Ishikawa (cell line): ENCODE data around the gene APLN.

ENCODE experiments used
- CEBPB ChIP-seq: IDR thresholded peaks from 2 replicates; pipeline ENCODE4 v1.6.1; 2012
- CREB1 ChIP-seq: IDR thresholded peaks from 2 replicates; pipeline ENCODE4 v1.6.1; 2012; ENCODE audit warnings: low read depth
- EGR1 ChIP-seq: IDR thresholded peaks from 2 replicates; pipeline ENCODE4 v1.6.1; 2012
- EP300 ChIP-seq: IDR thresholded peaks from 2 replicates; pipeline ENCODE4 v1.6.1; 2012; ENCODE audit warnings: borderline replicate concordance
- FOXM1 ChIP-seq: IDR thresholded peaks from 2 replicates; pipeline ENCODE4 v1.6.1; 2012; ENCODE audit warnings: low read depth, borderline replicate concordance
- MAX ChIP-seq: IDR thresholded peaks from 2 replicates; pipeline ENCODE4 v1.6.1; 2012
- NFIC ChIP-seq: IDR thresholded peaks from 2 replicates; pipeline ENCODE4 v1.6.1; 2012
- RAD21 ChIP-seq: IDR thresholded peaks from 2 replicates; pipeline ENCODE4 v1.6.1; 2012; ENCODE audit warnings: low read depth
- REST ChIP-seq: IDR thresholded peaks from 2 replicates; pipeline ENCODE4 v1.6.1; 2012; ENCODE audit warnings: low read depth, mild to moderate bottlenecking
- TAF1 ChIP-seq: IDR thresholded peaks from 2 replicates; pipeline ENCODE4 v1.6.1; 2012; ENCODE audit warnings: low read depth, mild to moderate bottlenecking
- TCF12 ChIP-seq: IDR thresholded peaks from 2 replicates; pipeline ENCODE4 v1.6.1; 2012; ENCODE audit warnings: low read depth
- TEAD4 ChIP-seq: IDR thresholded peaks from 2 replicates; pipeline ENCODE4 v1.6.1; 2012
- USF1 ChIP-seq: IDR thresholded peaks from 2 replicates; pipeline ENCODE4 v1.6.1; 2012
- YY1 ChIP-seq: IDR thresholded peaks from 2 replicates; pipeline ENCODE4 v1.6.1; 2012; ENCODE audit warnings: low read depth
- ZBTB7A ChIP-seq: IDR thresholded peaks from 2 replicates; pipeline ENCODE4 v1.6.1; 2012; ENCODE audit warnings: low read depth

Gene APLN

GRCh38 chrX:129651756-129652564 lies 2.8 kb downstream of the APLN start:
- TF ChIP-seq TCF12 (no peak), USF1 (no peak), NFIC (no peak), EGR1 (no peak), YY1 (no peak), REST (no peak), CREB1 (no peak), TAF1 (no peak), TEAD4 (no peak), MAX (no peak), CEBPB (no peak), EP300 (no peak)

GRCh38 chrX:129650821-129651510 lies 3.8 kb downstream of the APLN start:
- no peak for TF ChIP-seq CEBPB
- TF ChIP-seq ZBTB7A, result no peak
- no peak for TF ChIP-seq TAF1
- no peak for TF ChIP-seq CREB1
- no peak for TF ChIP-seq NFIC
- no peak for TF ChIP-seq REST
- no peak for TF ChIP-seq MAX
- no peak for TF ChIP-seq TEAD4
- TF ChIP-seq YY1, result no peak
- no peak for TF ChIP-seq RAD21
- no peak for TF ChIP-seq FOXM1
- no peak for TF ChIP-seq USF1
- no peak for TF ChIP-seq TCF12

- TF ChIP-seq EGR1, result no peak
- TF ChIP-seq CEBPB, result no peak
- no peak for TF ChIP-seq NFIC
- TF ChIP-seq REST, result no peak
- TF ChIP-seq ZBTB7A, result no peak
- TF ChIP-seq FOXM1, result no peak
- no peak for TF ChIP-seq CREB1
- TF ChIP-seq USF1, result no peak
- no peak for TF ChIP-seq TEAD4
- no peak for TF ChIP-seq TAF1
- no peak for TF ChIP-seq EP300
- no peak for TF ChIP-seq TCF12
- no peak for TF ChIP-seq RAD21
- TF ChIP-seq YY1, result no peak
- no peak for TF ChIP-seq MAX
These were observed 4.5 kb downstream of the APLN start for GRCh38 chrX:129650183-129650689.
